Neural progenitor cell (in vitro differentiated cells): ENCODE measurements around the gene MMRN2.

Source experiments
- EZH2 ChIP-seq: fragments of 200-600 bp; sonication (generic); IDR thresholded peaks from 2 replicates; pipeline ENCODE4 v1.6.1; 2017; ENCODE audit warnings: antibody characterized with exemption, mild to moderate bottlenecking, moderate library complexity
- TF ChIP-seq, protein P1 (sequence below): fragments of 200-600 bp; sonication (generic); IDR thresholded peaks from 2 replicates; pipeline ENCODE4 v1.5.1; 2017; ENCODE audit warnings: antibody characterized with exemption, mild to moderate bottlenecking

DNA sequence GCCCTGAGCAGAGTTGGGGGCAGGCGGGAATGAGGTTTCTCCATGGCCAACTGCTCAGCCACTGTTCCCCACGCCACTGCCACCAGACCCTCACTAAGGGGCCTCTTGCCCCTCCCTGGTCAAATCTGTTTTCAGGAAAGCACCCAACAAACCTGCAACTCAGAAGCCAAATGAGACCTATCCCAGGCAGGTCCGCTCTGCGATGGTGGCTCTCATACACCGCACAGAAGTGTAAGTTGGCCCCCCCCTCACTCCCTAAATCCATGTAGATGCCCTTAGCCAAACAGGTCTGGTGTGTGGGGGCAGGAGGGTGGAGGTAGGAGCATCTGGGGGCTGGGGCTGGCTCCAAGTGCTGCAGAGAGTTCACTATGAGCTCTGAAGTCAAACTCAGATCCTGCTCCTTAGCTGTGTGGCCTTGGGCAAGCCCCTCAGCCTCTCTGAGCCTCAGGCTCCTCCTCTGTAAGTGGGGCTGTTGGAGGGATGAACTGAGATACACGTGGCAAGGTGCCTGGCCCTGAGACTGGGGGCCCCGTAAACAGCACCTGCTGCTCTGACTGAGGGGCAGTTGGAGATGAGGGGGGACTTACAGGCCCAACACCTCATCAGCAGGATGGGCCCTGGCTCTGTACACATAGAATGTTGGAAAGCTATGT, 1.1 kb downstream of the MMRN2 start:
- TF ChIP-seq, protein P1, sequence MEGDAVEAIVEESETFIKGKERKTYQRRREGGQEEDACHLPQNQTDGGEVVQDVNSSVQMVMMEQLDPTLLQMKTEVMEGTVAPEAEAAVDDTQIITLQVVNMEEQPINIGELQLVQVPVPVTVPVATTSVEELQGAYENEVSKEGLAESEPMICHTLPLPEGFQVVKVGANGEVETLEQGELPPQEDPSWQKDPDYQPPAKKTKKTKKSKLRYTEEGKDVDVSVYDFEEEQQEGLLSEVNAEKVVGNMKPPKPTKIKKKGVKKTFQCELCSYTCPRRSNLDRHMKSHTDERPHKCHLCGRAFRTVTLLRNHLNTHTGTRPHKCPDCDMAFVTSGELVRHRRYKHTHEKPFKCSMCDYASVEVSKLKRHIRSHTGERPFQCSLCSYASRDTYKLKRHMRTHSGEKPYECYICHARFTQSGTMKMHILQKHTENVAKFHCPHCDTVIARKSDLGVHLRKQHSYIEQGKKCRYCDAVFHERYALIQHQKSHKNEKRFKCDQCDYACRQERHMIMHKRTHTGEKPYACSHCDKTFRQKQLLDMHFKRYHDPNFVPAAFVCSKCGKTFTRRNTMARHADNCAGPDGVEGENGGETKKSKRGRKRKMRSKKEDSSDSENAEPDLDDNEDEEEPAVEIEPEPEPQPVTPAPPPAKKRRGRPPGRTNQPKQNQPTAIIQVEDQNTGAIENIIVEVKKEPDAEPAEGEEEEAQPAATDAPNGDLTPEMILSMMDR: no peak
- TF ChIP-seq EZH2: no peak
